OCI-LY3 (cell line): ENCODE data around the gene HYAL4.

Experiments
- CTCF ChIP-seq: fragments of 200-600, 300-600 bp; sonication (generic); IDR thresholded peaks from 2 replicates; pipeline ENCODE4 v1.5.1; 2014; ENCODE audit warnings: antibody characterized with exemption, low read length, low read depth
- EZH2phosphoT487 ChIP-seq: fragments of 200-600 bp; shearing (Covaris generic); IDR thresholded peaks from 2 replicates; pipeline ENCODE4 v1.6.1; 2018; ENCODE audit warnings: antibody characterized with exemption, mixed run types, low read depth

DNA sequence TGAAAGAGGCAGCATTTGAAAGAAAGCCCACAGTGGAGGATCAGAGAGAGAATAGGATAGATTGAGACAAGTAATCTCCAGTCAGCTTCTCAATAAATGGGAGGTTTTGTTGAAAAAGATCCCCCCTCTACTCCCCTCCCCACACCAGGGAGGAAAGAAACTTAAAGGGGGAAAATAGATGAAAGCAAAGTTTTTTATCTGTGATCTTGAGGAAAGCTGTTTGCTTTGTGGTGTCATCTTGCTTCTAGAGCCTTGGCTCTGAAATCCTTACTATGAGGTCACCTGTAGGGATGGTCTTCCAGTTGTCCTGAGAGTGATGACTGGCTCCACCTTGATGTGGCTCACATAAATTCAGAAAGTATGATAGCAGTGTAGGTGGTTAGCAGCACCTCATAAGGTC is 80.0 kb downstream of the HYAL4 start, which contains the start of gene SPAM1:
- TF ChIP-seq CTCF (no peak), EZH2phosphoT487 (no peak)
